ENCODE results near the gene PAX3. TPM values are rescaled to one million over a fixed set of nuclear protein-coding genes. Genes with fewer than 3 reads are reported as not detected.

The PAX3 gene
- total RNA-seq, 1 donor from 2014 or later = not detected

GRCh38 chr2:222268311-222268990 lies 30.3 kb downstream of the PAX3 start:
- intact Hi-C loops (cut with DNase I) = no loop called here
- no peak overlapping the region for H3K4me3 ChIP-seq
- no peaks in the 10 kb centered on the region for H3K27me3 ChIP-seq
- H3K4me1 ChIP-seq = no peaks in the 10 kb centered on the region
- no peak for DNase-seq (ENCODE audit: extremely low spot score in 2 of 2)
- H3K27ac ChIP-seq = no peak overlapping the region
- no peaks in the 10 kb centered on the region for H3K9me3 ChIP-seq
- H3K36me3 ChIP-seq = no peaks in the 10 kb centered on the region
- TF ChIP-seq CTCF (IDR thresholded peaks at IDR 0.05) (no peak), POLR2AphosphoS5 (IDR thresholded peaks at IDR 0.05; ENCODE audit: insufficient read depth in 1 of 2, low read depth in 1 of 2) (no peak), POLR2A (IDR thresholded peaks at IDR 0.05) (no peak)

- intact Hi-C loops (cut with DNase I) = no loop called here
- no peak for DNase-seq (ENCODE audit: extremely low spot score in 2 of 2)
Observed at GRCh38 chr2:222264791-222265320, 33.9 kb downstream of the PAX3 start.

GRCh38 chr2:222261504-222261903 lies 37.3 kb downstream of the PAX3 start:
- Histone ChIP-seq H3K27ac (no peak overlapping the region), H3K4me3 (no peak overlapping the region), H3K36me3 (no peaks in the 10 kb centered on the region), H3K4me1 (no peaks in the 10 kb centered on the region), H3K9me3 (no peaks in the 10 kb centered on the region), H3K27me3 (no peaks in the 10 kb centered on the region)
- DNase-seq (ENCODE audit: extremely low spot score in 2 of 2) = no peak
- TF ChIP-seq POLR2A (IDR thresholded peaks at IDR 0.05) (no peak), CTCF (IDR thresholded peaks at IDR 0.05) (no peak), POLR2AphosphoS5 (IDR thresholded peaks at IDR 0.05; ENCODE audit: insufficient read depth in 1 of 2, low read depth in 1 of 2) (no peak)
- intact Hi-C loops (cut with DNase I) = no loop called here

More at GRCh38 chr2:222264791-222265320, 33.9 kb downstream of the PAX3 start:
- TF ChIP-seq CTCF (IDR thresholded peaks at IDR 0.05) = no peak
- no peak for TF ChIP-seq POLR2AphosphoS5 (IDR thresholded peaks at IDR 0.05; ENCODE audit: insufficient read depth in 1 of 2, low read depth in 1 of 2)
- no peak for TF ChIP-seq POLR2A (IDR thresholded peaks at IDR 0.05)
- Histone ChIP-seq H3K27ac (no peak overlapping the region), H3K27me3 (no peaks in the 10 kb centered on the region), H3K4me1 (no peaks in the 10 kb centered on the region), H3K9me3 (no peaks in the 10 kb centered on the region), H3K4me3 (no peak overlapping the region), H3K36me3 (no peaks in the 10 kb centered on the region)

- Histone ChIP-seq H3K27me3 (no peaks in the 10 kb centered on the region), H3K27ac (no peak overlapping the region), H3K4me3 (no peak overlapping the region), H3K4me1 (no peaks in the 10 kb centered on the region), H3K36me3 (no peaks in the 10 kb centered on the region), H3K9me3 (no peaks in the 10 kb centered on the region)
- intact Hi-C loops (cut with DNase I) = no loop called here
- no peak for TF ChIP-seq CTCF (IDR thresholded peaks at IDR 0.05)
- no peak for TF ChIP-seq POLR2A (IDR thresholded peaks at IDR 0.05)
- TF ChIP-seq POLR2AphosphoS5 (IDR thresholded peaks at IDR 0.05; ENCODE audit: insufficient read depth in 1 of 2, low read depth in 1 of 2) = no peak
- no peak for DNase-seq (ENCODE audit: extremely low spot score in 2 of 2)
Observed at GRCh38 chr2:222257645-222258044, 41.2 kb downstream of the PAX3 start.

GRCh38 chr2:222256250-222256649 lies 42.5 kb downstream of the PAX3 start:
- Histone ChIP-seq H3K4me1 (no peaks in the 10 kb centered on the region), H3K9me3 (no peaks in the 10 kb centered on the region), H3K36me3 (no peaks in the 10 kb centered on the region), H3K4me3 (no peak overlapping the region), H3K27me3 (no peaks in the 10 kb centered on the region), H3K27ac (no peak overlapping the region)
- no peak for DNase-seq (ENCODE audit: extremely low spot score in 2 of 2)
- TF ChIP-seq POLR2AphosphoS5 (IDR thresholded peaks at IDR 0.05; ENCODE audit: insufficient read depth in 1 of 2, low read depth in 1 of 2) (no peak), CTCF (IDR thresholded peaks at IDR 0.05) (no peak), POLR2A (IDR thresholded peaks at IDR 0.05) (no peak)
- intact Hi-C loops (cut with DNase I) = no loop called here

All from vagina (tissue), 2 donors.